HG03064 (cell line): ENCODE results near the gene GRAP.
"Not testable (repeated sequence)": the region's sequence is repeated elsewhere in the genome, so short reads cannot be mapped to it uniquely, and the experiment has no call there.

Source experiments
- ATAC-seq: cut with Tn5 transposase; IDR thresholded peaks from one replicate; pipeline ENCODE4 v1.9.1; 2021; ENCODE audit warnings: low read depth; ENCODE audit not compliant: unreplicated experiment

The GRAP gene

DNA sequence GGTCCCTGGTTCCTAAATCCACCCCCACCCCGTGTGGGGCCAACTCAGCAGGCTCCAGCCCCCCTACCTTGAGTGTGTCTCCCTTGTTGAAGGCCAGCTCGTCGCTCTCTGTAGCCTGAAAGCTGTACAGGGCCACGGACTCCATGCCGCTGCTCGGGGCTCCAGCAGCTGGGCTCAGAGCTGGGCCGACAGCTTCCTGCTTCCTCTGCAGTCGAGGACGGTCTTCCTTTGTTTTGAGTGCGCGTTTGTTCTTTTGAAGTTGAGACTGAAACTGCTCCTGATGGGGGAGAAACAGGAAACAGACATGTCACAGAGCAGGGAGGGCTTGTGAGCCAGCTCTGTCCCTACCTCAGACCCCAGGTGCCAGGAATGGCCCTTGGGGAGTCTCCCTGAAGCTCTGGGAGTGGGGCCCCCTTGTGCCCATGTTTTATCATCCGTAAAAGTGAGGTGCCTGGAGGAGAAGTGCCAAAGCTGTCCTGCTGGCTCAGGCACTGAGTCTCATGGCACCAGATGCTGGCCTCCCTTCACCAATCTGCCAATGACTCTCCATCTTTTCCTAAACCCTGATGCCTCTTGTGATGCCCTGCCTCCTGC lies at the start of gene GRAP:
TSS of gene GRAP (minus strand) at position 176 of the 594 bp plus-strand sequence. CDS start at position 145, 31 bp downstream.
- ATAC-seq = not testable (repeated sequence)

DNA sequence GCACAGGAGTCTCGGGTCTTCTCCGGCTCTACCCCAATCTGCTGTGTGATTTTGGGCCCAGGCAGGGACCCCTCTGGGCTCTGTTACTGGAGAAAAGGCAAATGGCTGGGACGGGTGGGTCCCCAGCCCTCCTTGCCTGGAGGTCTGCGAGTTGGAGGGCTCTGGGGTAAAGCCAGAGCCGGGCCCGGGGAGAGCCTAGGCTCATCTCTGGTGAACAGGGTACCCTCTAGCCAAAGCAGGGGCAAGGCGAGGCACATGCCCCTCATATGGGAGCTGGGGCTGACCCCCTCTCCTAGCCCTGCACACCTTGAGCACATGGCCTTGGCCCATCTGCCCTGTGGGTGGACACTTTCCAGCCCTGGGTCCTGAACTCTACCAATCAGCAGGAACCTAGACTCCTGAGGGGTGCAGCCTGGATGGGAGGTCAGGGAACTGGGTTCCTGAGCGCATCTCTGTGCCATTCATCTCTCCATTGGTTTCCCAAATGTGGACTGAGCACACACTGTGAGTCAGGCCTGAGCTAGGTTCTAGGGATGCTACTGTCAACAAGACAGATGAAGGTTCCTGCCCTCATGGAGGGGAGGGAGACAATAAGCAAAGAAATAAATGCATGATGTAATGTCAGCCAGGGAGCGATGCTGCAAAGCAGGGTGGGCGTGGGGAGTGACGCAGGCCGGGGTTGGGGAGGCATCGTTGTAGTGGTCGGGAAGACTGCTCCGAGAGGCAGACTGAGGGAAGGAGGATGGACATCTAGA lies 47.1 kb upstream of the GRAP start:
- ATAC-seq = not testable (repeated sequence)

DNA sequence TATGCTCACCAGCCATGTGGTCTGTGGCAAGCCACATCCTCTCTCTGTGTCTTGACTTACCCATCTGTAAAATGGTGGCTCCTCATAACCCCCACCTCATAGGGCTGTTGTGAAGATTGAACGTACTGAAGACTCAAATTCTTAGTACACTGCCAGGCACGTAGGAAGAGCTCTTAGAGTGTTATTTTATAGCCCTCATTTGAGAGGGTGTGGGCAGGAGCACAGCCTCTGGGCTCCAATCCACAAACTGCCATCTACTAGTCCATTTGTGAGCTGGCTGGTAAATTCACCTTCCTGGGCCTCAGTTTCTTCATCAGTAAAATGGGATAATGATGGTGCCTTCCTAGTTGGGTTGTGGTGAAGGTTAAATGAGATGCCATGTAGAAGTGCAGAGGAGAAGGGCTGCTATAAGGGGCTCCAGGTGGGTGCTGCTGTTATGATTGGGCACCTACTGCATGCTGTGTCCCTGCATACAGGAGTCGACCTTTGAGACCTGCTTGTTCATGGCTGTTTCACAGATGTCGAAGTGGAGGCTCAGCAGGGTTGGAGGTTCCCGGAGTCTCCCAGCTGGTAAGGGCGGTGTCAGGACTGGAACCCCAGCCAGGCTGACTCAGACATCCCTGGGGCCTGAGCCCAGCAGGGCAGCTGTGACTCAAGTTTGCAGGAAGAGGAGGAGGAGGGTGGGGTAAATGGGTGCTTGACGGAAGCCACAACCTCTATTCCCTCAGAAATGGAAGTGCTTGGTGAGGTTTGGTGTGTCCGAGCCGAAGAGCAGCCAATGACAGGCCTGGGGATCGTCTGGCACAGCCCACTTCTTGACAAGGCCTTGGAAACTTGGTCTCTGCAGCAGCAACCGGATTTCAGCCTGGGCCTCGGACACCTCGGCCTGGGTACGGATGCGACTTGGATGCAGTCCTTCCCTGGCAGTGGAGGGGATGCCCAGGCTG lies 46.3 kb upstream of the GRAP start:
- not testable (repeated sequence) for ATAC-seq

GRCh38 chr17:19090058-19090772 lies 43.5 kb upstream of the GRAP start:
- not testable (repeated sequence) for ATAC-seq

DNA sequence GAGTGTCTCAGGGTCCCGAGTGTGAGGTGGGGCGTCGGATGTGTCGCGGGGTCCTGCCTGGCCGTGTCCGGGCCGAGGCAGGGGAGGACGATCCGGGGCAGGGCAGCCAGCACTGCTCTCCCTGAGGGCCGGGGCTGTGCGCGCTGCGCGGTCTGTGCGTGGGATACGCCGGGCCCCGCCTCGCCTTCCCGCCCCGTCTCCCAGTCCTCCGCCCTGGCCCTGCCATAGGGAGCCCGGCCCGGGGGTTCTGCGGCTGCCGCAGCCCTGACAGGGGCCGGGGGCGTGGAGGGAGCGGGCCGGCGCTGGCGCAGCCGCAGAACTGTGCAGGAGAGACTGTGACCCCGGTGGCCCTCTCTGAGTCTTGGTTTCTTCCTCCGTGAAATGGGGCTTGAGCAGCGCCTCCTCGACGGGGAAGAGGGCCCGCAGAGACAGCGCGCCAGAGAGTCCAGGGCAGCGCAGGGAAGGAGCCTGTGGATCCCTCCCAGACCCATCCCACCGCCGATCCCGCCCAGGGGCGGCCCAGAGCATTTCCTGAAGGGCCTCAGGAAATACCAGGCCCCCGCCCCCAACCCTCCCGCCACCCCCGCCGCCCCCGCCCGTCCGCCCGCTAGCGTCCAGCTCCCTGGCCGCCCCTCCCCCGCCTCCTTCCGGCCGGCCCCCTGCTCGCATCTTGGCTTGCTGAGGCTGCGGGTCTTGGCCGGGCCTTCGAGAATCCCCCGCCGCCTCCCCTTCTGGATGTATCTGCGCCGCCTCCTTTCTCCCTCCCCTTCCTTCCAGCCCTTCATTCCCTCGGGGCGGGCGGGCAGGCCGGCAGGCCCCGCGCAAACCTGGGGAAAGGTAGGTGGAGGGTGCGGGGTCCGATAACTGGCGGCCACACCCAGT lies 42.3 kb upstream of the GRAP start:
- not testable (repeated sequence) for ATAC-seq

- not testable (repeated sequence) for ATAC-seq
These were observed 30.6 kb upstream of the GRAP start for GRCh38 chr17:19077386-19077785.

DNA sequence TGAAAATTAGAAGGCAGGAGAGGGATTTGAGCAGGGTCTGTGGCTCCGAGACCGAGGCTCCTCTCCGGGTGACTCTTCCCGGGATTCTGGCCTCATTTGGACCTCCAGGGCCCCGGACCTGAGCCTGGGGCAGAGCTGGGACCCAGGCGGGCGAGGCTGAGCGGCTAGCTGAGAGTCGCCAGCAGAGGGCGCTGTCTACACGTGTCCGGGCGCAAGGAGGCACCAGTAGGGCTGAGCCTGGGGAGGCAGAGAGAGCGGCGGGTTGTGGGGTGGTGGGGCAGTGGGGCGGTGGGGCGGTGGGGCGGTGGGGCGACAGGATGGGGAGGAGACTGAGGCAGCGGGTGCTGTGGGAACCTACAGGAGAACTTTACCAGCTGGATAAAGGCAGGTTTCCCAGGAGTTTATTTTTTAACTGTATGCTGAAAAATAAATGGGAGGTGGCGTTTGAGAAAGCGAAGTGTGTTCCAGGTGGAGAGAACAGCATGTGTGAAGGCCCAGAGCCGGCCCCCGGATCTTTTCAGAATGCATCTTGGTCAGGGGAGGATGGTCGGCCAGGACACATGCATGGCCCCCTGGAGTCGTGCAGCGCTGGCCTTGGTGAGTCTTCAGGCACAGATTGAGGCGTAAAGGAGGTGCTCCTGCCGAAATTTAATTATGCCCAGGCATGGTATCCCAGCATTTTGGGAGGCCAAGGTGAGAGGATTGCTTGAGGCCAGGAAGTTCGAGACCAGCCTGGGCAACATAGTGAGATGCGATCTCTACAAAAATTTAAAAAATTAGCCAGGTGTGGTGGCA lies 29.8 kb upstream of the GRAP start:
- not testable (repeated sequence) for ATAC-seq

GRCh38 chr17:19070318-19071168 lies 23.8 kb upstream of the GRAP start:
- not testable (repeated sequence) for ATAC-seq

DNA sequence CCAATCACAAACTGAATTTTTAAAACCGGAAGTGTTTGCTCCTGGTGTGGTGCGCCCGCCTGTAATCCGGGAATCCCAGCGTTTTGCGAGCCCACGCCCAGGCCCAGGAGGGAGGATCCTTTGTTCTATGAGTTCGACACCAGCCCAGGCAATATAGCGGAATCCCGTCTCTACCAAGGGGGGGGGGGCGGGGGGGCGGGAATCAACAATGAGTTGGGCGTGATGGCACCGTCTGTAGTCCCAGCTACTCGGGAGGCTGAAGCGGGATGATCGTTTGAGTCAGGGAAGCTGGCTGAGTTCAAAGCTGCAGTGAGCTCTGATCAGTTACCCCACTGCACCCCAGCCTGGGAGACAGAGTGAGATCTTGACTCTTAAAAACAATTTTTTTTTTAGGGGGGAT lies 17.6 kb upstream of the GRAP start:
- ATAC-seq = not testable (repeated sequence)

GRCh38 chr17:19063326-19063956 lies 16.7 kb upstream of the GRAP start:
- ATAC-seq = not testable (repeated sequence)

- not testable (repeated sequence) for ATAC-seq
These were observed 16.1 kb upstream of the GRAP start for GRCh38 chr17:19062718-19063325.

DNA sequence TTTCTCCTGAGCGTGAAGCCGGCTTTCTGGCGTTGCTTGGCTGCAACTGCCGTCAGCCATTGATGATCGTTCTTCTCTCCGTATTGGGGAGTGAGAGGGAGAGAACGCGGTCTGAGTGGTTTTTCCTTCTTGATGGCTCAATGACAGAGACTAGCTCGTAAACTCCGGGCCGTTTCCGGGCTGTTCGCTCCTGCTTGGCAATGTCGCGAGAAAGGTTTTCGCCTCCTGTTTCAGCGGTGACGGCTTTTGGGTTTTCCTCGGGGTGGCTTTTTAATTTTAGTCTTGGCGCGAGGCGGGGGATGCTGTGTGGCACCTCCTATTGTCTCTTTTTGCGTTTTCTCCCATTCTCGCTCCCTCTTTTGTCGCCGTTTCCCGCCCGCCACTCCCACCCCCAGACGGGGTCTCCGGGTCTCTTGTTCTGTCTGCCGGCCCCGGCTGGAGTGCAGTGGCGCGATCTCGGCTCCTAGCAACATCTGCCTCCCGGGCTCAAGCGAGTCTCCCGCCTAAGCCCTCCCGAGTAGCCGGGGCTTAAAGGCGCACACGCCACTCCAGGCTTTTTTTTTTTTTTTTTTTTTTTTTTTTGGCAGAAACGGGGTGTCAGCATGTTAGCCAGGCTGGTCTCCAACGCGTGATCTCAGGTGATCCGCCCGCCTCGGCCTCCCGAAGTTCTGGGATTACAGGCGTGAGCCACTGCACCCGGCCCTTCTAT lies 15.4 kb upstream of the GRAP start:
- ATAC-seq = not testable (repeated sequence)

DNA sequence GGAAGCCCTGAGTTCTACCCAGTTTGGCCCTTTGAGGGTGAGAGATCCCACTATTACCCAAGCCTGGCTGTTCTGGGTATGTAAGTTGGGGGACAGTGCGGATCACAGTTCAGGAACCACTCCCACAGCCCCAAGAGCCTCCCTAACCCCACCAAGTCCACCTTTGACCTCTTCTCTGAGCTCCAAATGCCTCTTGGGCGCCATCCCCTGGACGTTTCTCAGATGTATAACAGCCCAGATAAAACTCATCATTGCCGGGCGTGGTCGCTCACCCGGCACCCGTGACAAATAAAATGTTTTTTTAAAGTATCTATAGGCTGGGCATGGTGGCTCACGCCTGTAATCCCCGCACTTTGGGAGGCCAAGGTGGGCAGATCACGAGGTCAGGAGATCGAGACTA lies 8.7 kb upstream of the GRAP start:
- ATAC-seq = not testable (repeated sequence)

- not testable (repeated sequence) for ATAC-seq
These were observed 2.1 kb upstream of the GRAP start for GRCh38 chr17:19048826-19049225.

GRCh38 chr17:19047510-19047909 lies 753 bp upstream of the GRAP start:
- ATAC-seq = not testable (repeated sequence)

DNA sequence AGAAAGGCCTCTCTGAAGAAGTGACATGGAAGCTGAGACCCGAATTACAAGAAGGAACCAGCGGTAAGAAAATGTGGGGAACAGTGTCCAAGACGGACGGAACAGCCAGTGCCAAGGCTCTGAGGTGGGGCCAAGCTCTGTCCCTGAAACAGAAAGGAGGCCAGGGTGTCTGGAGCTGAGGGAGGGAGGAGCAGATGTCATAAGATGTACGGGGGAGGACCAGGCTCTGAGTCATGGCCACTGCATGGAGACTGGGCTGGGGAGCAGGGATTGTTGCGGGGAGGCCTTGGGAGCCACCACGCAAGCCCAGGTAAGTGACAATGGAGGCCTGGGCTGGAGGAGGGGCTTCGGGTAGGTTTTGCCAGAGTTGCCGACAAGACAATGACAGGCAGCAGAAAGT lies 2.1 kb downstream of the GRAP start:
- ATAC-seq = not testable (repeated sequence)
